GM19438 (cell line): ENCODE results near the gene GSG1L2.

ENCODE experiments used
- ATAC-seq: cut with Tn5 transposase; IDR thresholded peaks from one replicate; pipeline ENCODE4 v1.9.1; 2021; ENCODE audit warnings: low read depth; ENCODE audit not compliant: unreplicated experiment

The GSG1L2 gene

DNA sequence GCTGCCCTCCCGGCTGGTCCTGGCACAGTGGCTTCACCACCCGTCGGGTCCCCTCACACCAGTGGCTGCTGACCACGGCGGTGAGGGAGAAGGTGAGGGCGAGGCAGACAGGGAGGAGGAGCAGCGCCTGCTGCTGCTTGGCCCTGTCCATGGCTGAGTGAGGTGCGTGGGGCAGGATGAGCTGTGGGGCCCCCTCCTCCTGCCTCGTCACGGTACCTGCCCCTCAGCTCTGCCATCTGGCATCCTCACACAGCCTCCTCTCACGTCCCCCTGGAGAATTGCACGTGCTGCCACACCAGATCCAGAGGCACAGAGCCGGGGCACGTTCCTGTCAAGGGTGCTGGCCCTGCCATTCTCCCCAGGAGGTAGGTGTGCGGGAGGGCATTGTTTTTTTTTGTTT, at the start of gene GSG1L2:
TSS of gene GSG1L2 (minus strand) at position 159 of the 400 bp plus-strand sequence. CDS start at position 151, 8 bp downstream.
- ATAC-seq = no peak

DNA sequence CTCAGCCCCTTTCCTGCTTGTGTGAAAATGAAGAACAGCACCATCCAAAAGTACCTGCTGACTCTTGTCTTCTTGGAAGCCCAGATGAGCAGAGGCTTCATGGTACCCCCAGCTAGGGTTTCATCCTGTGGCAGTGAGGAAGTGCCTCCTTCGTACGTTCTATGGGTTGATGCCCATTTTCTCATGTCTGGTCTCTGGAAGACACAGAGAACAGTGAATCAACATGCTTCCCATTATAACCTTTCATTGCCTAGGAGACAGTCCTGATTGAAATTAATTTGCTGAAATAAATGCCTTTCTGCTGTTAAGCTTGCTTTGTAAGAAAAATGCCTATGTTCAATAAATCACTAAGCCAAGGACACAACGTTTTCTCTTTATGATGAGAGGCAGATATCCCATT, 46.7 kb upstream of the GSG1L2 start:
- ATAC-seq = no peak

DNA sequence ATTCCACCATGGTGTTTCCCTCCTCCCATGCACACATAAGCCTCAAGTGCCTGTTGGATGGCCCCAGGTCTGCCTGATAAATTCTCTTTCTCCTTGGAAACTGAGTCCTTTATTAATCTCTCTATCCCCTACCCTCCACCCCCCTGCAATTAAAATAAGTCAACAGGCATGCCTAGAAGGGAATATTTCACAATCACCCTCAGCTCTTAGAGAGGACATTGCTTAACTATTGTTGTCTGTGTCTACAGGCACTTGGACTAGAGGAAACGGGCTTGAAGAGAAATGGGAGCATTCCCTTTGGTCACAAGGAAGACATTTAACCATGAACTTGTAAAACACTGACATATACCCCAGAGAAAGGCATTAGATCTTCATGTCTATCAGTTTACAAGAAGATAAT, 43.7 kb upstream of the GSG1L2 start:
- no peak for ATAC-seq

DNA sequence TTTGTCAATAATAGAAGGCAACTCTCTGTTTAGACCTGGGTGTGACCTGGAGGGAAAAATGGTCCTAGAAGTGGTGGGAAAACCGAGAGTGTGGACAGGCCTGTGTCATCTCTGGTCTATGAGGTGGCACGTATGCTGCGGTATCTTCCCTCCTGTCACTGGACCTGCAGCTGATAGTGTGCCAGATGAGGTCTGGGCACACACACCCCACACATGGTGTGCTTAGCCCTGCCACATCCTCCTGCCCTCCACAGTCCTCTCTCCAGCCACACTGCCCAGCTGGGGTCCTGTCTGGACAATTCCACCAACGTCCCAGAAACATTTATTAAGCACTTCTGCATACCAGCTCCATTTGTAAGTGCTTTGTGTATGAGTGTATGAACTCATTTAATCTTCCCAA, 41.1 kb upstream of the GSG1L2 start:
- no peak for ATAC-seq

DNA sequence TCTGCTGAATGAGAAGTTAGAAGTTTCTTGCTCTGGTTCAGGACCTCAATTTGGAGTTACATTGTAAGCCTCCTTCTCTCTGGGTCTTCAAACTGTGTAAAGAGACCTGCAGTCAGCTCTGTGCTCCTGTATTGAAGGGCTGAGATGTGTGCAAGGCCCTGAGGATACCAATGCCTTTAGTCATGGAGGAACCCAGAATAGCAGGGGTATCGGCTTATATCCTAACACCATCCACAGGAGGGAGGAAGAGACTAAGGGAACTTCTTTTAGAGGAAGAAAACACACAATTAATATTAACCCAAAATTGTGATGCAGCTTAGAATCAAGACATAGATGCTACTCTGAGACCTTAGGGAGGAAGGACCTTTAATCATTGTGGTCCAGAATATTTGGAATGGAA, 40.3 kb upstream of the GSG1L2 start:
- no peak for ATAC-seq

DNA sequence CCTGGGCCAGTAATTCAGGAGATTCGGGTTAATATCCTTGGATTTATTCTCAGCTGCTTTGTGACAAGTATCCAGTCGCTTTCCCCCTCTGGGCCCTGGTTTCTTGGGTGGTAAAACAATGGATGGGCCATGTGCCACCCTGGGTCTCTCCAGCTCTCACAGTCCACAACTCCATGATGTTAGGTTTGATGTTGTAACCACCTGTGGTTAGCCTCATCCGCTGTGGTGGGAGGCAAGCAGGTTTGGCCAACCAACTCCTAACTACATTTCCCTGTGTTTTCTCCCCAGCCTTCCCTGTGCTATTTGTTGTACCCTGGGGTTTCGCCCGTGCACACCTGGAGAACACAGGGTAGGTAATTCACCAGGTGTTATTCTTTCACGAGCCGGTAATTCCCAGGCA, 39.0 kb upstream of the GSG1L2 start:
- ATAC-seq = no peak

DNA sequence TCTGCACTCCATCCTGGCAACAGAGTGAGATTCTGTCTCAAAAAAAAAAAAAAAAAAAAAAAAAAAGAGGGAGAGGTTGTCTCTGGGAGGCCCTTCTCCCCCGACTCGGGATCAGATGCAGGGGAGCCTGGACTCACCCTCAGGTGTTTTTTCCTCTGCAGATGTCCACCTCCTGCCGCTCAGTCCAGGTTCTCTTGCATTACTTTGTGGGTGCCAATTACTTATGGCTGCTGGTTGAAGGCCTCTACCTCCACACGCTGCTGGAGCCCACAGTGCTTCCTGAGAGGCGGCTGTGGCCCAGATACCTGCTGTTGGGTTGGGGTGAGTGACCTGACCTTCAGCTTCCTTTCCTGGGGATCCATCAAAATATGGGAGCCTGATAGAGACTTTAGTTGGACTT, 37.9 kb upstream of the GSG1L2 start:
- ATAC-seq = no peak

DNA sequence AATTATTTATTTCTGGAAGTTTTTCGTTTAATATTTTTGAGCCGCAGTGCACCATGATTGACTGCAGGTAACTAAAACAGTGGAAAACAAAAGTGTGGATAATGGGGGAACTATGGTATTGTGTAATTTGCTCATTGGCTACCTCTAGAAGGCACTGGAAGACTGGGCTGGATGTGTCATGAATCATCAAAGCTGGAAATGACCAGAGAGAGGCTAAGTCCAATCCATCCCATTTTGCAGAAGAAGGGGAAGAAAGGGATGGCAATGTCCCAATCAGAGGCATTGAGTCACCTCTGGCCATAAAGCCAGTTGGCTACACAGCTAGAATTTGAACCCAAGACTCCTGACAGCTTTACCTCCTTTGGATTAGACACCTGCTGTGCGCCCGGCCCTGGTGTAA, 33.2 kb upstream of the GSG1L2 start:
- ATAC-seq = no peak

DNA sequence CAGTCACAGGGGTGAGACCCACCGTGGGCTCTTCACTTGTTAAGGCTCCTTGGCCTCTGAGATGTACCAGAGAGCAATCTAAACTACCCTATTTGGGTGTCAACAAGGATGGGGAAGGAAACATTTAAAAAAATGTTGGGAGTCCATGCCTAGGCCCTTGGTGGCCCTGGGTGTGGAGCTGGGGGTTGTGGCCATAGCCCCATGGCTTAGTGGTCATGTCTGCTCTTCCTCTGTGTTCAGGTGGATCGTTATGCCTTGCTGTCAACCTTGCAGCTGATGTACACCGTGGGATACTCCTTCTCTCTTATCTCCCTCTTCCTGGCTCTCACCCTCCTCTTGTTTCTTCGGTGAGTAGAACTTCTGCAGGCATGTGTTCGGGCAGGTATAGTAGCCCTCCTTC, 32.4 kb upstream of the GSG1L2 start:
- ATAC-seq = no peak

DNA sequence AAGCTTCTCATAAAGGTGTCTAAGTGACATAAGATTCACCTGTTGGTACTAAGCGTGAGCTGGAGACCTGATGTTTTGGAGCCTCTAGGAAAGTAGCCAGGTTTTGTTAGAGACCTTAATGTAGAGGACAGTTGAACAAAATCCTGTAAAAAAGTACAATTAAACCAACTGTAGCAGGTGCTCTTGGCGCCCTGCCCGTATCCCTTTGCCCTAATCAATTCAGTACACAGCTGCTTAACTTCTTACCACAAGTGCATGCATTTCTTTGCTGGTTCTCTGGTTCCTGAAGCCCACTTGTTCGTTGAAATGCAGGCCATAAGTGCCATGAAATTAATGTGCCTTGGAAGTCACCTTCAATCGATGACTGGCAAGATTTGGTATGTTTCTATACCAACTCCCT, 28.3 kb upstream of the GSG1L2 start:
- ATAC-seq = no peak

DNA sequence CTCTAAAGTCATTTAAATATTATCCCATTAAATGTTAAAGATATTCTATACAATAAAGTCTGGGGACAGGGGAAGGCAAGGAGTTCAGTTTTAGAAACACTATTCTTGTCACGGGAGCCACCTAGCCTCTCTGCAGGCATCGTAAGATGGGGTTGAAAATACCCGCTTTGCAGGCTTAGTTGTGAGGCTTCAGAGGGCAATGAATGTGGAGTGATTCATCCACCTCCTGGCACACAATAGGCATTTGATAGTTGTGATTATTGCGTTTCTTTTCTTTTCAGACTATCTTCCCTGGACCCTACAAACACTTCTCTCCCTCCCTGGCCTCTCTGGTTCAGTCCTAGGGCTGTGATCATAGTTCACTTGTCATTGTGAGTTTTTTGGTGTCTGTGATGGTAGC, 23.4 kb upstream of the GSG1L2 start:
- ATAC-seq = no peak

DNA sequence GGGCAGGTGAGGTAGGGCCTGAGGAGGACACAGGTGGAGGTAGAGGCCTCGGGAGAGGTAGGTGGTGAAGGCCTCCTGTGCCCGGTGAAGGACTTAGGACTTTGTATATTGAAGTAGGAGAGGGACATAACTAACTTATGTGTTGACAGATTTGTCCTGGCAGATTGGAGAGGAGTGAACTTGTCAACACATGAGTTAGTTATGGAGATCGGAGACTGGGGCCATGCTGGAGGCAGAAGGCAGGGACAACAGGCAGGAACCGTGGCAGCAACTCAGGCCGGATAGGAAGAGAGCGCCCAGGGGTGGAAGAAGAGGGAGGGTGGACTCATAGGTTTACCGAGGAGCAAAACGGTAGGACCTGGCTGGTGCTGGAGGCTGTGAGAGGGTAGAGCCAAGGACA, 22.3 kb upstream of the GSG1L2 start:
- no peak for ATAC-seq

DNA sequence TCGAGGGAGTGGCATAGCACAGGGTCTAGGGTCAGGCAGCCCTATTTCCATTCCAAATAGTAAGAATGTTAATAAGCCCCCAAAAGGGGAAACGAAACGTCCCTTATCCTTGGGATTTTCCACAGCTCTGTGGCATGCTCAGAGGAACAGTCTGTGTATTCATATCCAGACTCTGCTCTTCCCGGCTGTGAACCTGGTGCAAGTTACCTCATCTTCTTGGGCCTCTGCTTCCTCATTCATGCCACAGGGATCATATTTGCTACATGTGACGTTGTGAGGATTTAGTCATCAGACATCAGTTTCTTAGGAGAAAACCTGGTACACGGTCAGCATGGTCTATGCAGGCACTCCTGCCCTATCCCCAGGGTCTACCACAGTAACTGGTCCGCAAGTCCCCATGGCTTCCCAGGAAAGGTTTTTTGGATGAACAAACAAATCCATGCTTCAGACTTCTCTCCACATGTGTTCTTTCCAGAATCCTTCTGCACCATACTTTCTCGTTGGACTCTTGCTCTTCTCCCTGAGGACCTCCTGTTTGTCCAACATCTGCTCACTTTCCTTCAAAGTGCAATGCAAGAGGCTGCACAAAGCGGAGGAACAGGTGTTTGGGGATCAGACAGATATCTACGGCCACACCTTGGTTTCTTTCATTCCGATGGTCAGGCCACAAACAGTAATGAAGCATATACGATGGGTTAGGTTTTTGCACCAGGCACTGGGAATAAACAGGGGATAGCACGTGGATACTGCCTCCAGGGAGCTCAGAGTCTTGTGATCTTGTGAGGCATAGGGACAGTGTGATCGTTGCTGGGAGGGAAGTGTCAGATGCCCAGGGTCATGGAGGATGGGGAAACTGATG, 21.5 kb upstream of the GSG1L2 start:
- ATAC-seq = no peak

DNA sequence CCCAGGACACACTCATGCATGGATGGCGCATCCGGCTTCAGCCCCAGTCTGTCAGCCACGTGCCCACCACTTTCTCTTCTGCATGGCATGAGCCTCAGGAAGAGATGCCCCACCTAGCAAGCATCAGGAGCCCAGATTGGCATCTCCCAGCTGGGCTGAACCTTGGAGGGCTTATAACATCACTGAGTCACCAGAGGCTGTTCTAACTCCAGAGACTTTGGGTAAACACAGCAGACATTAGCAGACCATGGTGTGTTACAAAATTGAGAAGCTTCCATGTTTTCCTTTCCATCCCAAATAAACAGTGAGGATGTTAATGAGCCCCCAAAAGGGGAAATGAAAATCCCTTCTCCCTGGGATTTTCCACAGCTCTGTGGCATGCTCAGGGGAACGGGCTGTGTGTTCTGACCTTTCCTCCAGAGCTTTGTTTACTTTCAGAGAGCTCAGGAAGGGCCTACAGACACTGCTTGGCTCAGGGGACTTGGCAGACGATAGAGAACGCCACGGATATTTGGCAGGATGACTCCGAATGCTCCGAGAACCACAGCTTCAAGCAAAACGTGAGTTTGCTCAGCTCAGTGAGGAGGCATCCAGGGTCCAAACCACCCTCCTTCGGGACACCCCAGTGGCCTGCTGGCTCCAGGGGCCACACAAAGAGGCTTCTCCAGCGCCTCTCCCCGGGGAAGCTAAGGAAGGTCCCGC, 20.3 kb upstream of the GSG1L2 start:
- no peak for ATAC-seq

DNA sequence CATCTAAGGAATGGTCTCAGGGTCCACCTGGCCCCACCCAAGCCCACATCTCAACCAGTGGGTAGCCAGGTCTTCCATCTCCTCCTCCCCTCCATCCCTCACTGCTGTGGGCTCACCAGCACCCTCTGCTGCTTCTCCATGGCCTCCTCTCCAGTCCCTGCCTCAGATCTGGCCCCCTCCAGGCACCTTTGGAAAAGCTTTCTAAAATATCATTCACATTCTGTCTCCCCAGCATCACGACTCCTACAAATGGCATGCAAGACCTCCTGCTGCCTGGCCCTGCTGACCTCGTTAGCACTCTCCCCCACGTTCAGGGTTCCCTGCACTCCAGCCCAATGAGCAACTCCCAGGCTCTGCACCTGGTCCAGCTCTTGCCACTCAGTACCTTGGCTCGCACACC, 17.6 kb upstream of the GSG1L2 start:
- ATAC-seq = no peak

DNA sequence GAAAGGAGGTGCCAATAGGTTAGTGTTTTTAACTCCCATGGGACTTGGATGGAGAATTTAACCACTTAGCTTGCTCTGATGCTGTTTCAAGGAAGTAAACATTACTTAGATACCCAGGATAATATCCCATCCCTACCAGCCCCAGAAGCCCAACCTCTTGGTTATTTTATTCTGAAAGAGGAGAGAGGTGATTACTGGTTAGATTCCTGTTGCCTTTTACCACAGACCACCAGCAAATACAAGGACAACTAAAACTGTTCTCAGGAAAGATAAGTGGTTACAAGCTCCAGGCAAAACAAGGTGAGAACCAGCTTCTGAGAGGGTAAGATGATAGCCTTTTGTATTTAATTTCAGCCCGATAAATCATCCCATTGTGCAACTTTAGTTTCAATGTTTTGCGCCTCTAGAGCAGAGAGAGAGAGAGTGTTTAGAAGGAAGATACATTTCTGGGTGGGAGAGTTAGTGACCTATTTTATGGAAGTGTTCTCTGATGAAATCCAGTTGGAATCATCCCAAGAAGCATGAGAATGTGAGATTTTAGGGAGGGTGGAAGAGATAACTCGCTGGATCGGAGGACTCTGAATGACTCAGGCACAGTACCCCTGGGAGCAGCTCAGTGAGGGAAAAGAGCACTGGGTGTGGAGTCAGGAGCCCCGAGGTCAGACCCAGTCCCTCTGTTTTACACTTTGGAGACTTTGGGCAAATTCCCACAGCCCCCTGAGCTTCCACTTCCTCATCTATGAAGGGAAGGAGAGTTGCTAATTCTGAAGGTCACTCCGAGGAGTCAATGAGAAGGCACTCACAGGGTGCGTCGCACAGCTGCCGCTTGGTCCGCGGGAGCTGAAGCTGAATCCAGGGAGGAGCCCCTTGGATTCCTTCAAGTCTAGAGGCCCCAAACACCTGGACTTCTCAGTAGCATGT, 15.9 kb upstream of the GSG1L2 start:
- no peak for ATAC-seq

DNA sequence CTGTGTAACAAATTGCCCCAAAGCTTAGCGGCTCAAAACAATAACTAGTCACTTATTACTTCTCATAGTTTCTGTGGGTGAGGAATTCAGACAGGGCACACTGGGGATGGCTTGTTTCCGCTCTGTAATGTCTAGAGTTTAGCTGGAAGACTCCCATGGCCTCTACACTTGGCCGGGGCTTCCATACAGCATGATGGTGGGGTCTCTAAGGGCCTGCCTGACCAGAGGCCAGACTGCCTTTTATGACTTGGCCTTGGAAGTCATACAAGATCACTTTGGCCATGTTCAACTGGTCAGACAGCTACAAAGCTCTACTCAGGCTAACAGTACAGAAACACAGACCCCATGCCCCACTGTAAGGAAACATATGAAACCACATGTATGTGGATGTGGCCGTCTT, 12.0 kb upstream of the GSG1L2 start:
- no peak for ATAC-seq

DNA sequence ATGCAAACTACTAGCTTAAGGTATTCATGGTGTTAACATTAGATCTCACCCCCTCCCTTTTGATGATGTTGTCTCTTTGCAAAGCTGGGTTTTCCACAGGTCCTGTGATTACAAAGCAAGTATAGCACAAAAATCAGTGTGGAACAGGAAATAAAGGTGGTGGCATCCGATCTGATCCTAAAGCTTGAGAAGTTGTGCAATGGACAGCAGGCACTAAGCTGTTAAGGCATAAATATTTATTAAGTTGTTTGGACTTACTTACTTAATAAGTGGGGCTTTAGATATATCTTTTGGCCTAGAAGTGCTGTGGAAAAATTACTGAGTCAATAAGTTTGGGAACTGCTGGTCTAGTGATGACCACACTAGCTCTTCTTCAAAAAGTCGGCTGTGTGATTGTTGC, 8.8 kb upstream of the GSG1L2 start:
- ATAC-seq = no peak

DNA sequence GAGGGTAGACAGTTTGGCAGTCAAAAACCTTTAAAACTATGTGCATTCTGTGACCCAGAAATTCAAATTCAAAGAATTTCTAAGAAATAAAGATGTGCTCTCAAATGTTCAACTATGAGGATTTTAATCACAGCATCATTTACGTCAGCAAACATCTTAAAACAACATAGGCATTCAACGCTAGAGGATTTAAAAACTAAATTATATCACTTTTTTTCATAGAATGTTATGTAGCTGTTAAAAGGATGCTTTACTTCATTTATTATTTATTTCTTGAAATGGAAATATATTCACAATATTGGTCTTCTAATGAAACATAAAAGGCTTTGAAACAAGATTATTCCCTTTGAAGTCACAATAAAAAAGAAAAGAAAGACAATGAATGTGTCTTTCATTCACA, 7.5 kb upstream of the GSG1L2 start:
- ATAC-seq = no peak

DNA sequence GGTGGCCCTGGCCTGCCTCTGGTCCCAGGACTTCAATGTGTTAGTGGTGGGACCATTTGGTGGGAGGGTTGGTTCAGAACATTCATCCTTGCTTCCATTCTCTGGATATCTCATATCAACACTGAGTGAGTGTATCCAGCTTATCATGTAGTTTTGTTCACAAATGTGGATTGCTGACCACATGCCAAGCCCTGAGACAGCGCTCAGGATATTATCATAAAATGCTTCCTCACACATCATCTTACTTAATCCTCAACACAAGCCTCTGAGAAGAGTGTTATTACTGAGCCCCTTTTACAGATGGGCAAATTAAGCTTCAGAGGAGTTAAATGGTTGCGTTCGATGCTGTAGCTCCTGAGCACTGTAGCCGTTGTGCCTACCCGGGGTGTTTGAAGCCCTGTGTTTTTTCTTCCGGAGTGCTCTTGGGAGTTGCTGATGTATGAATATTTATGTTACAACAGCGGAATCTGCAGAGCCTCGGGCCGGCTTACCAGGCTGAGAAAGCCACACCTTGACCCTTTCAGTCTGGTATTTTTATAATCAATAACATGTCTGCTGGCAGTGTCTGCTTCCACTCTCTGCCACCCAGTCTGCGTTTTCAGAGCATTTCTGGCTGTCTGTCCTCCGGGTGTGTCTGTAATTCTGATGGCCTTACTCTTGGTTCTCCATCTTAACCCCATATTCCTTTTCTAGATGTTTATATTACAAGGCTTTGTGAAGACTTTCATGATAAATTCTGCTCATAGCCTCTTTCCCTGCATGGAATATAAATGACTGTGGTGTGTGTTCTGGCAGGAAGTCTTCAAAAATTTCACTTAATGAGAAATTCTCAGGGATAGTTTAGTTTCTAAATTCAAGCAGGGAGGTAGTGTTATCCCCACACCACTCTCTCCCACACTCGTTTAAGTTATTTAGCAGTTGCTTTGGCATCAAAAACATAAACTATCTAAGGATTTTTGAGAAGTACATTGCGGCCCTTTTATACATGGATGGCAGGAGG, 6.7 kb upstream of the GSG1L2 start:
- no peak for ATAC-seq
